ENCODE measurements around the gene PRAMEF17.
"Not testable (repeated sequence)": the region's sequence is repeated elsewhere in the genome, so short reads cannot be mapped to it uniquely, and the experiment has no call there.

- not testable (repeated sequence) for TF ChIP-seq CTCF (IDR thresholded peaks at IDR 0.05; ENCODE audit: low read depth, low read length); EZH2phosphoT487 (IDR thresholded peaks at IDR 0.05; ENCODE audit: low read depth)
Measured at GRCh38 chr1:13366536-13366935, 22.9 kb upstream of the PRAMEF17 start.
